Medulla oblongata (tissue), 1 donor: ENCODE measurements around the gene ZNF638.
"Not testable (repeated sequence)": the region's sequence is repeated elsewhere in the genome, so short reads cannot be mapped to it uniquely, and the experiment has no call there.

Experiments used
- DNase-seq: peaks from one replicate; pipeline ENCODE4 v3.0.0-alpha.2; 2015; ENCODE audit errors: extremely low spot score

The ZNF638 gene, protein sequence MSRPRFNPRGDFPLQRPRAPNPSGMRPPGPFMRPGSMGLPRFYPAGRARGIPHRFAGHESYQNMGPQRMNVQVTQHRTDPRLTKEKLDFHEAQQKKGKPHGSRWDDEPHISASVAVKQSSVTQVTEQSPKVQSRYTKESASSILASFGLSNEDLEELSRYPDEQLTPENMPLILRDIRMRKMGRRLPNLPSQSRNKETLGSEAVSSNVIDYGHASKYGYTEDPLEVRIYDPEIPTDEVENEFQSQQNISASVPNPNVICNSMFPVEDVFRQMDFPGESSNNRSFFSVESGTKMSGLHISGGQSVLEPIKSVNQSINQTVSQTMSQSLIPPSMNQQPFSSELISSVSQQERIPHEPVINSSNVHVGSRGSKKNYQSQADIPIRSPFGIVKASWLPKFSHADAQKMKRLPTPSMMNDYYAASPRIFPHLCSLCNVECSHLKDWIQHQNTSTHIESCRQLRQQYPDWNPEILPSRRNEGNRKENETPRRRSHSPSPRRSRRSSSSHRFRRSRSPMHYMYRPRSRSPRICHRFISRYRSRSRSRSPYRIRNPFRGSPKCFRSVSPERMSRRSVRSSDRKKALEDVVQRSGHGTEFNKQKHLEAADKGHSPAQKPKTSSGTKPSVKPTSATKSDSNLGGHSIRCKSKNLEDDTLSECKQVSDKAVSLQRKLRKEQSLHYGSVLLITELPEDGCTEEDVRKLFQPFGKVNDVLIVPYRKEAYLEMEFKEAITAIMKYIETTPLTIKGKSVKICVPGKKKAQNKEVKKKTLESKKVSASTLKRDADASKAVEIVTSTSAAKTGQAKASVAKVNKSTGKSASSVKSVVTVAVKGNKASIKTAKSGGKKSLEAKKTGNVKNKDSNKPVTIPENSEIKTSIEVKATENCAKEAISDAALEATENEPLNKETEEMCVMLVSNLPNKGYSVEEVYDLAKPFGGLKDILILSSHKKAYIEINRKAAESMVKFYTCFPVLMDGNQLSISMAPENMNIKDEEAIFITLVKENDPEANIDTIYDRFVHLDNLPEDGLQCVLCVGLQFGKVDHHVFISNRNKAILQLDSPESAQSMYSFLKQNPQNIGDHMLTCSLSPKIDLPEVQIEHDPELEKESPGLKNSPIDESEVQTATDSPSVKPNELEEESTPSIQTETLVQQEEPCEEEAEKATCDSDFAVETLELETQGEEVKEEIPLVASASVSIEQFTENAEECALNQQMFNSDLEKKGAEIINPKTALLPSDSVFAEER (N-terminal part only)

DNA sequence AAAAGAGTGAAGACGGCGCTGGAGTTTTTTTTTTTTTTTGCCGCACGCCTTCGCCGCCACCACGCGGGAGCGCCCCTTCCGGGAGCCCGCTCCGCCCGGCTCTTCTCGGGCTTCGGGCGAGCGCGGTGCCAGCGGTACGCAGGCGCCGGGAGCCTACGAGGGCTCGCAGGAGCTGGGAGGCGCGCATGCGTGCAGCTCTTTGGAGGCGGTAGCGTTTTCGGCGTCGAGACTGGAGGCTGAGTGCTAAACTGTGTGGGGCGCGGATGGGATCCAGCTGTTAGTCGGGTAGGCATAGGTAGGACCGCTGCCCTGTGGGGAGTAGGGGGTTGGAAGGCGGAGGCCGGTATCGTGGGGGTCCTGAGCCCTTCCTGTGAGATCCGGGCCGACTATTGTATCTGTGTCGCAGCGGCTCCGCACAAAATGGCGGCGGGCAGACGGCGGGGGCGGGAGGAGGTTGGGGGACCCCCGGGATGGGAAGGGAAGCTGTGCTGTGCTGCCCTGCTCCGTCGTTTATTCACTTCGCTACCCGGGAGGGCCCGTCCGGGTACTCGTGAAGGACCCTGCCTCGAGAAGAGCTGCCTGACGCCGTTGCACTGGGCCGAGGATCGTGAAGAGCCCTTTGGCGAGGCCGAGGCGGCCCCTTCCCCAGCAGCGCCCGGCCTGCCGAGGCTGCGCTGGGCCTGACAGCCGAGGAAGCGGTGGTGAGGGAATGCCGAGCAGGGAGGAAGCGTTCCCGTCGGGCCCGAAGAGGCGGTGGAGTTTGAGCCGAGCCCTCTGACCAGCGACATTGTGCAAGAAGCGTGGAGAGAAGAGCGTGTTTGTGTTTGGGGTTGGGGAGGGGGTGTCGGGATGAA, at the start of gene ZNF638:
Gene ZNF638 (plus strand): TSS at position 202 of the 854 bp plus-strand sequence. CDS start 17,173 bp downstream, outside the sequence.
- DNase-seq, result peak; percentile 96

DNA sequence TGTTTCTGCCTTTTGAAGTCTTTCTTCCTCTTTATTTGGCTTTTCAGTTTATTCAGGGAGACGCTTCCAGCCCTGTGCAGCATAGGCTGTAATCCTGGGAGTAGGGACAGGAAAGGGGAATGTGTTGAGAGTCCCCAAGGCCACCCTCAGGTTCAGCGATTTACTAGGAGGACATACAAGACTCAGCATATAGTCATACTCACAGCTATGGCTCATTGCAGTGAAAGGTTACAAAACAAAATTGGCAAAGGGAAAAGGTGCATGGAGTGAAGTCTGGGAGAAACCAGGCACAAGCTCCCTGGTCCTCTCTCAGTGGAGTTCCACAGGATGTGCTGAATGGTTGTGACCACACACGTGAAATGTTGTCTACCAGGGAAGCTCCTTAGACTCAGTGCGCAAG, 49.6 kb upstream of the ZNF638 start:
- no peak for DNase-seq

- no peak for DNase-seq
Observed at GRCh38 chr2:71282493-71282892, 49.1 kb upstream of the ZNF638 start.

DNA sequence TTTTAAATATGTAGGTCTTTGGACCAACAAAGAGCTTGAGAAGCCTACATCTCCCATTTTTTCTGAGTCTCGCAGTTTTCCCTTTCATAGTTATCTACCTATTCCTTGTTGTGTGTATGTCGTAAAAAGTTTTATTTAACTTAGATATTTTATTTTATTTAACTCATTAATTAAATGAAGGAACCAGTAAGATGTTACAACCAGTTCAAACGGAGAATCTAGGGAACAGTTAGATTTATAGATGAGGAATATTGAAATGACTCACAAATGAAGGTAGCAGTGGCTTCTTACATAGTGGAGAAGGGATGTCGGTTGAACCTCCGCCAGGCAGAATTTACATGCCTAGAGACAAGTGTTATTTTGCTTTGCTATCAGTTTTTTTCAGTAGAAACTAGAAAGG, 48.5 kb upstream of the ZNF638 start:
- no peak for DNase-seq

- DNase-seq, result no peak
Observed at GRCh38 chr2:71285706-71286105, 45.9 kb upstream of the ZNF638 start.

DNA sequence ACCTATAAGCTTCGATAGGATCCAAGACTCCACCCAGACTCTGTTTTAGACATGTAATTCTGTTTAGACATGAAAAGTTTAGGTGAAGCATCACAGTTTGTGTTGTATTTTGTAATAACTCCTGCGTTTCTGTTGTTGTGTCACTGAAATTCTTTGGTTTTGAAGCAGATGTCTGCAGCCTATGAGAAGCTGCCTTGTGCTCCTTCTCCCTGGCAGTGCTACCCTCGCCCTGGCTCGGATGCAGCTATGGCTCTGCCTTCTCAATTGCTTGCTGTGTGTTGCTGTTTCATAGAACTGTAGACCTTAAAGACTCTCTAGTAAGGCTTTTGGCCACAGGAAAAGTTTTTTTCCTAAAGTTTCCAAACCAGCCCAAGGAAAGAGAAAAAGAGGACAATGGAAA, 40.2 kb upstream of the ZNF638 start:
- peak; percentile 91 for DNase-seq

DNA sequence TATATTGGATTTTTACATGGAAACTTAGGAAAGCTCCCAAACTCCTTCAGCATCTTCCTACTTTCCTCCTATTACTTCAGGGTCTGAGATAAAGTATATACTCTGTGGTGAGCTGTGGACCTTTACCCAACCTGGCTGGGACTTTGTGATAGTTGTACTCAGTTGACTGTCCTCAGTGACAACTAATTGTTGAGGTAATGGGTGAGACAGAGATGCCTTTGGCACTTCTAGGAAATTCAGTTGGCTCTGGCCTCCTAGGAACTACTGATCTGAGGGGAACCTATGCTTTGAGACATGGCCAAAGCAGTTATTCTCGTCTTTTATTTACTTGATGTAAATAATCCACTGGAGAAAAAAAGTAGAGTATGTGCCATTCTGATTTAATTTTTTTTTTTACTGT, 39.4 kb upstream of the ZNF638 start:
- DNase-seq, result no peak

- DNase-seq, result no peak
Observed at GRCh38 chr2:71298914-71299313, 32.7 kb upstream of the ZNF638 start.

DNA sequence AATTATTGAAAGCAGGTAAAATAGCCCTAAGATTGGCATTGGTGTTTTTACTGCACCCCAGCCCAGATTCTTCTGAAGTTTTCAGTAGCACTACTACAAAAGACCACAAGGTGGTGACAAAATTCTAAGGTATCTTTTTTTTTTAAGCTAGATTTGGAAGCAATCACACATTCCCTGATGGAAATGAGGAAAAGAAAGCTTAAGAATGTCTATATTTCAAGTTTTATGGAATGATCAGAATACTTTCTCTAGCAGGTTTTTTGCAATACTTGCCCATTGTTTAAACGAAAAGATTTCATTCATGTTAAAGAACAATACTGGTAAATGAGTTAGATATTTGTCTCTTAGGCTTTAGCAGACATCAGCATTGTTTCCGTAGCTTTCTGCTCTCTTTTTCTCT, 32.1 kb upstream of the ZNF638 start:
- DNase-seq, result peak; percentile 60

- no peak for DNase-seq
Observed at GRCh38 chr2:71303849-71304248, 27.7 kb upstream of the ZNF638 start.

DNA sequence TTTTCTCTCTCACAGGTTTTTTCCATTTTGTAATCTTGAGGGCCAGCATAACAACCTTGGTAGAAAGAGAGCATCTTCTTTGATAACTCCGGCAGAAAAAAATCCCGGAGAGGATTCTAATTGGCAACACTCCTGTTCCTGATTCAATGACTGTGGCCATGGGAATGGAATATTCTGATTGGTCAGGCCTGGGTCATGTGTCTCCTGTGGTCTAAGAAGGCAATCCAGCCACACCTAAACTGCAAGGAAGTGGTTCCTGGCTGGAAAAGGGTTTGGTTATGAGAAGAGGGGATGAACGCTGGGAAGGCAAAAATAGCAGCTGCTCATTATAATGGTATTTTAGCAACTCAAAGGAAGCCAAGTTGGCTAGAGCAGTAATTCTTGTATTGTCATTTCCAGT, 24.8 kb upstream of the ZNF638 start:
- no peak for DNase-seq

- no peak for DNase-seq
Observed at GRCh38 chr2:71313016-71313766, 18.4 kb upstream of the ZNF638 start.

DNA sequence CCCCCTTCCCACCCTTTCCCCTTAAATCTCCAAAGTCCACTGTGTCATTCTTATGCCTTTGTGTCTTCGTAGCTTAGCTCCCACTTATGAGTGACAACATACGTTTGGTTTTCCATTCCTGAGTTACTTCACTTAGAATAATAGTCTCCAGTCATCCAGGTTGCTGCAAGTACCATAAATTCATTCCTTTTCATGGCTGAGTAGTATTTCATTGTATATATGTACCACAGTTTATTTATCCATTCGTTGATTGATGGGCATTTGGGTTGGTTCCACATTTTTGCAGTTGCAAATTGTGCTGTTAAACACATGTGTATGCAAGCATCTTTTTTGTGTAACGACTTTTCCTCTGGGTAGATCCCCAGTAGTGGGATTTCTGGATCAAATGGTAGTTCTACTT, 14.5 kb upstream of the ZNF638 start:
- DNase-seq, result no peak

DNA sequence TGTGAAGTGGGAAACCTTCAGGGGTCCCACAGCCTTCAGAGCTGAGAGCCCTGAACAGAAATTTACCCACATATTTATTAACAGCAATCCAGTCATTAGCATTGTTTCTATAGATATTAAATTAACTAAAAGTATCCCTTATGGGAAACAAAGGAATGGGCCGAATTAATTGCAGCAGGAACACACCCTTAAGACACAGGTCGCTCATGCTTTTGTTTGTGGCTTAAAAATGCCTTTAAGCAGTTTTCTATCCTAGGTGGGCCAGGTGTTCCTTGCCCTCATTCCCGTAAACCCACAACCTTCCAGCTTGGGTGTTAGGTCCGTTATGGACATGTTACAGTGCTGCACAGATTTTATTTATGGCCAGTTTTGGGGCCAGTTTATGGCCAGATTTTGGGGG, 13.7 kb upstream of the ZNF638 start:
- not testable (repeated sequence) for DNase-seq

GRCh38 chr2:71323386-71323785, 8.2 kb upstream of the ZNF638 start:
- no peak for DNase-seq

DNA sequence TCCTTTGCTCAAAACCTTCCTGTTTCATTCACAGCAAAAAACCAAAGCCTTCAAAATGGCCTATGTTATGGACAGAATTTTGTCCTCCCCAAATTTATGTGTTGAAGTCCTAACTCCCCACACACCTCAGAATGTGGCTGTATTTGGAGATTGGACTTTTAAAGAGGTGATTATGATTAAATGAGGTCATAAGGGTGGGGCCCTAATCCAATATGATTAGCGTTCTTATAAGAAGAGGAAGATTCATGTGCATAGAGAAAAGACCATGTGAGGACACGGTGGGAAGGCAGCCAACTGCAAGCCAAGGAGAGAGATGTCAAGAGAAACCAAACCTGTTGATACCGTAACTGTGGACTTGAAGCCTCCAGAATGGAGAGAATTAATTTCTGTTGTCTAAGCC, 4.6 kb upstream of the ZNF638 start:
- no peak for DNase-seq

- no peak for DNase-seq
Observed at GRCh38 chr2:71327916-71328315, 3.7 kb upstream of the ZNF638 start.

GRCh38 chr2:71330155-71330554, 1.4 kb upstream of the ZNF638 start:
- no peak for DNase-seq

GRCh38 chr2:71330585-71331330, 824 bp upstream of the ZNF638 start:
- no peak for DNase-seq

- not testable (repeated sequence) for DNase-seq
Observed at GRCh38 chr2:71331331-71331580, 326 bp upstream of the ZNF638 start.
